ENCODE measurements around the gene ADAM22.
"Not testable (repeated sequence)": the region's sequence is repeated elsewhere in the genome, so short reads cannot be mapped to it uniquely, and the experiment has no call there.

Gene ADAM22
- total RNA-seq = 8.4 to 13.1 (median 11.1) reads per million in 4 experiments

DNA sequence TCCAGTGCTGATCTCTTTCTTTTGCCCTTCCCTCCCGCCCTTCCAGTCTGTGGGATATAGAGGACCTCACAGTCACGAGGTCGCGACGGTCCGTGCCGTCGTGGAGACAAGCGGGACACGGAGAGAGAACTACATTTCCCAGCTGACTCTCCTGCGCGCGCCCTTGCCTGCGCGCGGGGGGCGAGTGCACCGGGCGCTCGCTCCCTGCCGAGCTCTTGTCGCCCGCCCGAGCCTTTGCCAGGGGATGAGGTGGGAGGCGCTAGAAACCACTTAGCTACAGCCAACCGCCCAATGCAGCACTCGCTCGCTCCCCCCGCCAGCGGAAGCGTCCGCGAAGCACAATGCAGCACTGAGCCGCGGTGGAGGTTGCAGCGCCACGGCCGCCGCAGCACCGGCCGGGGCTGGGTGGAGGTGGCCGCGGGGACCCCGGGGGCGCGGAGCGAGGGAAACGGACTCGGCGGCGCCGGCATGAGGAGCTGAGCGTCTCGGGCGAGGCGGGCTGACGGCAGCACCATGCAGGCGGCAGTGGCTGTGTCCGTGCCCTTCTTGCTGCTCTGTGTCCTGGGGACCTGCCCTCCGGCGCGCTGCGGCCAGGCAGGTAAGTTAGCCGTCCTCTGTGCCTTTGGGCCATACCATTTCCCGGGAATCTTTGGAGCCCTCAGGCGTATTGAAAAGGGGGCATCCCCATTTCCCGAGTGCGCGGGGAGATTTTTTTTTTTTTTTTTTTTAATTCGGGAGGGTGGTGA lies at the start of gene ADAM22:
Gene ADAM22, plus strand, starts transcription at position 299 of the 746 bp plus-strand sequence. Its CDS starts 215 bp downstream, at position 514.
- peak; percentile 64 for DNase-seq

DNA sequence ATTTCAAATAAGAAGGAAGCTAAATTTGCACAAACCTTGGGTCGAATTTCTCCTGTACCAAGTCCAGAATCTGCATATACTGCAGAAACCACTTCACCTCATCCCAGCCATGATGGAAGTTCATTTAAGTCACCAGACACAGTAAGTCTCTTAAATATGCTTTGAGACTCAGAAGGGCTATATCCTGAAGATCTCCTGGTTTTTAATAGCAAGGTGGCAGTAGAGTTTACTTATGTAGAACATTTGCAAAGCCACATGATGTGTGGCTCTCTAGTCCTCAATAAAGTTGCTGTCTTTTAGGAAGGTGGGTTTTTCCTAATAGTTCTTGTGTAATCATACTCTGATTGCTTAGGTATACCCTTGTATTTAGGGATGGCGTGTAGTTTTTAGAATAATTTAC lies 49.0 kb upstream of the ADAM22 start:
- no peak for DNase-seq

DNA sequence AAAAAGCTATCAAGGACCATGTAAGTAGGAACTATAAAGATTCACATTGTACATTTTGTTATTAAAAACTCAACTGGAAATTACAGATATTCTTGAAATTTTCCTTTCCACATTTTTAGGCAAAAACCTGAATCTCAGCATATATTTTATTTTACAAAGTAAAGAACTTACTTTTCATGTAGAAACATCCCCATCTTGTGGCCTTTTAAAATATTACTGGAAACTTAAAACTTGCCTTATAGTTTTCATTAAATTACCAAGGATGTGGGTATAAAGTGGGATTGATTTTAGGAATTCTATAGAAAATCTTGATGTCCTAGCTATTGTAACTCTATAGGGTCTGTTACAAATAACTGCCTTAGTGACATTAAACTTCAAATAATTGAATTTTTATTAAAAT lies 47.2 kb upstream of the ADAM22 start:
- no peak for DNase-seq

GRCh38 chr7:87895363-87895762 lies 38.7 kb upstream of the ADAM22 start:
- DNase-seq = no peak

GRCh38 chr7:87899255-87899654 lies 34.8 kb upstream of the ADAM22 start:
- no peak for DNase-seq

- not testable (repeated sequence) for DNase-seq
Observed at GRCh38 chr7:87907136-87907906, 26.7 kb upstream of the ADAM22 start.

DNA sequence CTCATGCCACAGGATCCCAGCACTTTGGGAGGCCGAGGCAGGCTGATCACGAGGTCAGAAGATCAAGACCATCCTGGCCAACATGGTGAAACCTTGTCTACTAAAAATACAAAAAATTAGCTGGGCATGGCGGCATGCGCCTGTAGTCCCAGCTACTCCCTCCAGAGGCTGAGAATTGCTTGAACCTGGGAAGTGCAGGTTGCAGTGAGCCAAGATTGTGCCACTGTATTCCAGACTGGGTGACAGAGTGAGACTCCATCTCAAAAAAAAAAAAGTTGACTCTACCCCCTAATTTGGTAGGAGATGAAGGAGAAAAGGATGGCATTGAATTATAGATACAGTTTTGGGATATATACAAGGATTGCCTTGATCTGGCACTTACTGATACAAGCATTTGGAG lies 25.2 kb upstream of the ADAM22 start:
- DNase-seq = not testable (repeated sequence)

DNA sequence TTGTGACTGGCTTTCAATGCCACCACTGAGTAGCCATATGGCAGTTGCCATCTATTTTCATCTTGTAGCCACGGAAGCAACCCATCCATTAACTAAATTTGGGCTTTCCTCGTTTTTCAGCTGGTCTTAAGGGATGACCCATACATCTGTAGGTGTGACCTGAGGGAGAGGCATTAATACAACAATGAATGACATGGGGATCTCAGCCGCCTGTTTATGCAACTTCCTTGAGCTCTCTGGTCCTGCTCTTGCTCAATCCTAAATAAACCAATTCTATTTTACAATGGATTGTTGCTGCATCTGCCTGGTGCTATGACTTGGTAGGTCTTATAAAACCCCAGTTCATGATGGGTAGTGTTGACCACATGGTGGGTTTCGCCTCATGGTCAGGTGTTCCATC lies 21.9 kb upstream of the ADAM22 start:
- no peak for DNase-seq

DNA sequence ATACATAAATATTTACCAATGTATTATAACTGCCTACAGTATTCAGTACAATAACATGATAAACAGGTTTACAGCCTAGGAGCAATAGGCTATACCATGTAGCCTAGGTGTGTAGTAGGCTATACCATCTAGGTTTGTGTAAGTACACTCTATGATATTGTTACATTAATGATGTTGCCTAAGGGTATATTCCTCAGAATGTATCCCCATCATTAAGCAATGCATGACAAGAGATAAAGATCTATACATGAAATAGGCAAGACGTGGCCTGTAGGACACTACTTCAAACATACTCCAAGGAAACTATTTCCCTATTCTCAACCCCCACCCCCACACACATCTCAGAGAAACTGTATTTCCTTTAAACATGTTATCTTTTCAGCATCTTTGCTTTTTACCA lies 15.3 kb upstream of the ADAM22 start:
- no peak for DNase-seq

- DNase-seq = no peak
Observed at GRCh38 chr7:87919875-87920274, 14.2 kb upstream of the ADAM22 start.

- DNase-seq = no peak
Observed at GRCh38 chr7:87920578-87920977, 13.5 kb upstream of the ADAM22 start.

- DNase-seq = not testable (repeated sequence)
Observed at GRCh38 chr7:87922759-87923395, 11.2 kb upstream of the ADAM22 start.

GRCh38 chr7:87926581-87927461 lies 7.2 kb upstream of the ADAM22 start:
- DNase-seq = no peak

GRCh38 chr7:87933605-87933952 lies 472 bp upstream of the ADAM22 start:
- DNase-seq = no peak

DNA sequence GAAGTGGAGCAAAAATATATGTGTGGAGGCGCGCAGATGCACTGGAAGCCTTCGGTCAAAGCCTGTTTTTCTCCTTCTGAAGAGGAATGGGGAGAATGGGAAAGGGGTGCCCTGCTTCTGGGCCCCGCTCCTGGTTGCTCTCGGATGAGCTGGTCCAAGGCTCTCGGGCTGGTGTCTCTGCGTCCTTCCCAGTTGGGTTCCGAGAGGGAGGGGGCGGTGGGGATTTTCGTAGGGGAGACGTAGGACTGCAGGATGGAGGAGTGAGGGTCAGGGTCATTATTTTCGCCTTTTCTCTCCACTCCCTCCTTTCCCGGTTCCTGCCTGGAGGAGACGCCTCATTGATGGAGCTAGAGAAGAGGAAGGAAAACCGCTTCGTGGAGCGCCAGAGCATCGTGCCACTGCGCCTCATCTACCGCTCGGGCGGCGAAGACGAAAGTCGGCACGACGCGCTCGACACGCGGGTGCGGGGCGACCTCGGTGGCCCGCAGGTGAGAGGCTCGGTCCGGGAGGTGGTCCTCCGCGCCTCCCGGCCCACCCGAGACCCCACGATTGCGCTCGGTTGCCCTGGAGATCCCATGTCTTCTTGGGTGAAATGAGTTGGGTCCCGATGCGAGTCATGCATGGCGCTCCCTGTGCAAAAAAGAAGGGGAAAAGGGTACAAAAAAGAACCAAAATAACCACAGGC lies 790 bp downstream of the ADAM22 start:
- no peak for DNase-seq

- no peak for DNase-seq
Observed at GRCh38 chr7:87935384-87935706, 1.3 kb downstream of the ADAM22 start.

GRCh38 chr7:87941138-87941537 lies 7.1 kb downstream of the ADAM22 start:
- no peak for DNase-seq

GRCh38 chr7:87944547-87944946 lies 10.5 kb downstream of the ADAM22 start:
- no peak for DNase-seq

GRCh38 chr7:87945926-87946325 lies 11.9 kb downstream of the ADAM22 start:
- DNase-seq = not testable (repeated sequence)

- no peak for DNase-seq
Observed at GRCh38 chr7:87948371-87948770, 14.3 kb downstream of the ADAM22 start.

- DNase-seq = no peak
Observed at GRCh38 chr7:87959336-87959735, 25.3 kb downstream of the ADAM22 start.

DNA sequence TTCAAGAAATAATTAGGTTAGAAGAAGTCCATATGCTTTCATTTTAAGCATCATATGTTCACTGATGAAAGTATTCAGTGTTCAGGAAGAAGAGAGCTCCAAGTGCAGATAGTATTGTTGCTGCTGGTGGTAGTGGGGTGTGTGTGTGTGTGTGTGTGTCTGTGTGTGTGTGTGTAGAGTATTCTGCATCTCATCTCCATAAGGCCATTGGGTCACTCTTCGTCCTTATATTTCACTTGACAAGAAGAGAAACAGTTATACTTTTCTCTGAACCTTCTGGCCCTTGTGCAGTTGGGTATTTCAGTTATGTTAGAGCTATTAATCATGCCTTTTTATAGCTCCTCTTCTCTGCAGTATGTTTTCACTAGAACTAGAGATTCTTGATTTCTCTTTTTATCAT lies 26.2 kb downstream of the ADAM22 start:
- DNase-seq = no peak
